HepG2 (cell line): ENCODE results near the gene MOB4. TPM values are rescaled to one million over a fixed set of nuclear protein-coding genes. Genes with fewer than 3 reads are reported as not detected.

Experiments
- ATAC-seq: fragments of 200-7000 bp; cut with Tn5 transposase; 3 replicates; pipeline ENCODE4 v1.9.1; 2020; ENCODE audit warnings: mild to moderate bottlenecking, moderate library complexity
- BruUV-seq: library from RNA; stranded (reverse); fragments of 400-500 nt; replicated peaks from 2 replicates; lab custom pipeline; 2021; lab: Mats Ljungman, UMichigan
- CTCF ChIA-PET: fragments of 300-600 bp; formaldehyde crosslinking; extraction: SDS; loops from one replicate; lab custom pipeline; 2021; ENCODE audit warnings: low total read pairs, inconsistent platforms, low intra/inter-chr PET ratio; lab: Yijun Ruan, JAX
- POLR2A ChIA-PET: fragments of 350-600 bp; sonication (Branson Sonifier 250); formaldehyde crosslinking; loops from one replicate; lab custom pipeline; 2020; ENCODE audit warnings: antibody characterized with exemption, inconsistent platforms; lab: Yijun Ruan, JAX
- DNase-seq: peaks from one replicate; pipeline ENCODE4 v3.0.0-alpha.2; 2015; ENCODE audit warnings: low spot score
- FAIRE-seq: peaks from 3 replicates; lab custom pipeline; 2011; peaks lifted over from hg19 to GRCh38; lab: Jason Lieb, UNC
- H2AFZ ChIP-seq: one replicate; pipeline ENCODE4 v1.6.1; 2011; ENCODE audit warnings: low read length, inconsistent platforms
- H3K27ac ChIP-seq: fragments of 300-600 bp; 3 replicates; pipeline ENCODE4 v1.8.0; 2011; ENCODE audit warnings: mixed run types, mild to moderate bottlenecking, mixed read lengths, low read length, inconsistent platforms; ENCODE audit not compliant: insufficient read depth; ENCODE audit errors: extremely low read length
- H3K27me3 ChIP-seq, 2 experiments: fragments of 200-600 bp in 1 of 2; 2 replicates in 1 of 2; 3 replicates in 1 of 2; pipeline versions ENCODE4 v1.6.0 to v1.8.0; 2011; ENCODE audit warnings: low read length in 2 of 2, mild to moderate bottlenecking in 2 of 2, moderate library complexity in 2 of 2, inconsistent platforms in 1 of 2; ENCODE audit not compliant: insufficient read depth in 2 of 2, control insufficient read depth in 1 of 2
- H3K36me3 ChIP-seq, 2 experiments: fragments of 200-600 bp in 1 of 2; replicated peaks in 1 of 2; 2 replicates in 1 of 2; 3 replicates in 1 of 2; pipeline versions ENCODE4 v1.5.1 to v1.8.0; 2011; ENCODE audit warnings: low read length in 2 of 2, inconsistent platforms in 1 of 2; ENCODE audit not compliant: insufficient read depth in 2 of 2, control insufficient read depth in 1 of 2
- H3K4me1 ChIP-seq: 2 replicates; pipeline ENCODE4 v1.5.1; 2012; ENCODE audit warnings: low read length, inconsistent platforms; ENCODE audit not compliant: insufficient read depth
- H3K4me2 ChIP-seq: 2 replicates; pipeline ENCODE4 v1.6.0; 2011; ENCODE audit warnings: low read depth, low read length, inconsistent platforms
- H3K4me3 ChIP-seq, 3 experiments: fragments of 200-600 bp in 1 of 3; sonication (generic), shearing (Covaris generic) in 1 of 3; replicated peaks in 1 of 3; 2 replicates each; pipeline ENCODE4 v1.5.1; 2011 to 2016; ENCODE audit warnings: low read length in 3 of 3, inconsistent platforms in 2 of 3, low read depth in 2 of 3, mild to moderate bottlenecking in 2 of 3, control low read depth in 1 of 3, mixed read lengths in 1 of 3; ENCODE audit not compliant: insufficient read depth in 1 of 3
- H3K79me2 ChIP-seq: one replicate; pipeline ENCODE4 v1.6.1; 2011; ENCODE audit warnings: low read length, inconsistent platforms; ENCODE audit not compliant: insufficient read depth
- H3K9ac ChIP-seq: 2 replicates; pipeline ENCODE4 v1.6.0; 2011; ENCODE audit warnings: mild to moderate bottlenecking, low read depth, low read length, inconsistent platforms; ENCODE audit not compliant: insufficient read depth
- H3K9me3 ChIP-seq: 2 replicates; pipeline ENCODE4 v1.5.1; 2012; ENCODE audit warnings: mild to moderate bottlenecking, low read length
- H4K20me1 ChIP-seq: 2 replicates; pipeline ENCODE4 v1.6.0; 2011; ENCODE audit warnings: inconsistent platforms, mild to moderate bottlenecking, low read length, moderate library complexity; ENCODE audit not compliant: insufficient read depth
- CENPT ChIP-seq: sonication (generic); formaldehyde crosslinking; IDR thresholded peaks from 2 replicates; pipeline ENCODE4 v1.8.0; 2022; ENCODE audit warnings: low read depth, mild to moderate bottlenecking, moderate library complexity, missing genetic modification reagents
- CTCF ChIP-seq: sonication (generic); formaldehyde crosslinking; IDR thresholded peaks from 2 replicates; pipeline ENCODE4 v1.5.0; 2020; ENCODE audit warnings: mild to moderate bottlenecking, missing genetic modification reagents, moderate library complexity
- E2F2 ChIP-seq: sonication (generic); formaldehyde crosslinking; IDR thresholded peaks from 2 replicates; pipeline ENCODE4 v1.4.0; 2020; ENCODE audit warnings: missing genetic modification reagents, borderline replicate concordance
- HNF1A ChIP-seq, 2 experiments: sonication (generic) in 1 of 2; formaldehyde crosslinking in 1 of 2; IDR thresholded peaks; 2 replicates each; pipeline versions ENCODE4 v1.4.0 to v1.6.1; 2016 to 2020; ENCODE audit warnings: borderline replicate concordance in 1 of 2, low read depth in 1 of 2, mild to moderate bottlenecking in 1 of 2, missing genetic modification reagents in 1 of 2
- RXRB ChIP-seq: IDR thresholded peaks from 2 replicates; pipeline ENCODE4 v1.6.1; 2016; ENCODE audit warnings: borderline replicate concordance, missing genetic modification reagents, missing compliant biosample characterization
- ZNF205 ChIP-seq: IDR thresholded peaks from 2 replicates; pipeline ENCODE4 v1.6.1; 2018; ENCODE audit warnings: missing biosample characterization, missing genetic modification reagents
- ZNF274 ChIP-seq: sonication (generic); formaldehyde crosslinking; IDR thresholded peaks from 2 replicates; pipeline ENCODE4 v1.5.1; 2020; ENCODE audit warnings: mild to moderate bottlenecking, missing genetic modification reagents
- ZNF282 ChIP-seq: fragments of 450-650 bp; IDR thresholded peaks from 2 replicates; pipeline ENCODE4 v1.6.1; 2018; ENCODE audit not compliant: partially characterized antibody
- ZNF550 ChIP-seq: sonication (generic); formaldehyde crosslinking; IDR thresholded peaks from 2 replicates; pipeline ENCODE4 v1.4.0; 2020; ENCODE audit warnings: mild to moderate bottlenecking, missing genetic modification reagents, borderline replicate concordance
- WGBS: methylation state at CpG from one replicate; pipeline ENCODE4 v1.1.6; 2017; ENCODE audit warnings: low lambda C conversion rate; 5-methylcytosine and 5-hydroxymethylcytosine counted together
- in situ Hi-C: cut with HindIII; loops from 2 replicates; pipeline ENCODE4 v1.10.0; 2017; ENCODE audit warnings: low pct_unique_long_range_greater_than_20kb; ENCODE audit not compliant: extremely low pct_ligation_motif_present
- intact Hi-C: fragments of 100-400 bp; cut with micrococcal nuclease; formaldehyde crosslinking; loops from one replicate; pipeline ENCODE4 v1.10.0; 2022; ENCODE audit not compliant: unreplicated experiment
- polyA plus RNA-seq, 8 experiments: library from polyadenylated mRNA; depleted of rRNA in 3 of 8; stranded (reverse) in 7 of 8; unstranded in 1 of 8; fragments of >200 nt; fragmentation: Illumina TruSeq in 4 of 8; extraction: Trizol in 4 of 8; gene quantifications; 2 replicates each; pipeline versions ENCODE4 v1.2.1 to v1.2.3, GENCODE V29; 2011 to 2016; ENCODE audit warnings: low read depth in 4 of 8, missing spikeins in 1 of 8, mixed read lengths in 1 of 8; ENCODE audit not compliant: insufficient read depth in 1 of 8
- total RNA-seq, 5 experiments: library from RNA; depleted of rRNA; stranded (reverse); fragments of >200 nt; fragmentation: Illumina TruSeq; extraction: Trizol; gene quantifications; 2 replicates each; pipeline ENCODE4 v1.2.3, GENCODE V29; 2016; ENCODE audit warnings: low read depth in 1 of 5

MOB4 gene
- total and polyA plus RNA-seq, 2 of the 13 experiments (the other 11 are each of a cell fraction or from before 2014, with no cell fraction given), result 35.7 to 38.6 TPM

- Histone ChIP-seq H3K27ac (no peak overlapping the region), H3K4me2 (no peak overlapping the region), H4K20me1 (no peaks in the 10 kb centered on the region), H2AFZ (no peak overlapping the region), H3K27me3 (peaks cover 0 to 4% of the 10 kb centered on the region in 2 experiments; a peak in 2 of 5 replicates), H3K4me1 (no peaks in the 10 kb centered on the region), H3K4me3 (no peak overlapping the region), H3K9ac (no peak overlapping the region), H3K36me3 (no peaks in the 10 kb centered on the region), H3K79me2 (no peaks in the 10 kb centered on the region), H3K9me3 (no peaks in the 10 kb centered on the region)
- TF ChIP-seq CENPT (CRISPR knock-in tag) (0 out of 2 replicates have a peak, but pooled peaks have one; percentile 16), ZNF274 (CRISPR knock-in tag) (0 out of 2 replicates have a peak, but pooled peaks have one; percentile 18), ZNF205 (CRISPR knock-in tag) (no peak), RXRB (CRISPR knock-in tag) (no peak), E2F2 (no peak), ZNF282 (no peak), CTCF (no peak), ZNF550 (no peak), HNF1A (IDR thresholded peaks at IDR 0.05; ENCODE audit: low read depth) (no peak), HNF1A (CRISPR knock-in tag; IDR thresholded peaks at IDR 0.05; ENCODE audit: borderline replicate concordance) (no peak)
- POLR2A ChIA-PET, result no interaction called here
- intact Hi-C loops (no loop called here), in situ Hi-C loops (no loop called here)
- no peak for FAIRE-seq
- WGBS, result 78% methylated on average over 28 of the region's 32 CpGs
- ATAC-seq, result peak; percentile 56
- no TSS peak for BruUV-seq
- DNase-seq, result no peak
- CTCF ChIA-PET, result no interaction called here
These were observed 75.6 kb downstream of the MOB4 start for GRCh38 chr2:197591339-197592072.
